Measurements from ENCODE around the gene GNG11. TPM values are rescaled to one million over a fixed set of nuclear protein-coding genes. Genes with fewer than 3 reads are reported as not detected.
"Not testable (repeated sequence)": the region's sequence is repeated elsewhere in the genome, so short reads cannot be mapped to it uniquely, and the experiment has no call there.

GNG11 gene
- total and polyA plus RNA-seq, 8 donors: 2.0 to 37.9 (median 24.2) TPM

DNA sequence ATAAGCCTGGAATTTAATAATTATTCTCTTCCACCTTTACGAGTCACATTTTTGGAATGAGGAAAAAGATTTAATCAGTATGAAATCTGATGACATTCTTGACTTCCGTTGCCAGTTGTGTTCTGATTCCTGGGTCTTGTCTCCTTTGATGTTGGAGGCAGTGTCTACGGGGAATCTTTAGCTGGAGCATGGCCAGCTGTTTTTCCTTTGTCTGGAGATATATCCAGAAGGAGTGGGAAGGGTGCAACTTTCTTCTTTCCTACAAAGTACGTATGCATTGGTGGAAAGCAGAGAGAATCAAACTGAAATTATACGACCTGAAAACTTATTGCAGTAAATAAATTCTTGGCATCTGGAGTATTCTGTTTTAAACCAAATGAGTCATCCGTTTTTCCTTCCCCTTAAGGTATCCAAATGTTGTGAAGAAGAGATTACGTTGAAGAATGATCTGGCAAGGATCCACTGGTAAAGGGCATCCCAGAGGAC is 6.9 kb upstream of the GNG11 start:
- no peaks in the 10 kb centered on the region for H3K27me3 ChIP-seq
- peak overlapping the region in 3 of 5 donors; percentile 18 to 61 (median 59) for H3K27ac ChIP-seq

DNA sequence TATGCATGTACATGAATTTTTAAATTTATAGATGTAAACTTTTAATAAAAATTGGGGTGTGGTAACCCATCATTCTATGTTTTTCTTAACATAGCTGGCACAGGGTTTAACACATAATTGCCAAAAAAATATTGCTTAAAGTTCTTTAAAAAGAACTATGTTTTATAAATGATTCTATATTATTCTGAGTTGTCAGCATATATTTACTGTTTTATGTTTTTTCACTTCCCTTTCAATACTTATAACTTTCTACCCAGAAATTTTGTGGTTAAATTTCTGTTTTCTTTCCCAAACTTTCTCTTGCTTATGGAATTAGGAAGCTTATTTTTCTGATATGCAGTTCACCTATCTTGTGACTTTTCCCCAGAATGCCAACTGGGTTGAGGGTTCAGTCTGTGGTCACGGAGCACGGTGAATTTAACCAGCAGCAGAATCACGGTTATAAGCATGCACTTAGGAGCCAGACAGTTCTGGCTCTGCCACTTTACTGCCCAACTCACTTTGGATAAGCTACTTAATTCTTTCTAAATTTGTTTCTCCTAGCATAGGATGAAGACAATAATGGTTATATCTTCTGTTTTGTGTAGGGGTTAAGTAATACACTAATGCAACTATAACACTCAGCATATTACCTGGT is 6.2 kb upstream of the GNG11 start:
- H3K27me3 ChIP-seq; DNase-seq; H3K9me3 ChIP-seq; H3K4me1 ChIP-seq; H3K36me3 ChIP-seq; intact Hi-C loops (cut with DNase I; ENCODE audit: low total_unique reads); H3K4me3 ChIP-seq: not testable (repeated sequence)
- 49 to 88% (median 78%) methylated on average over 2 to 3 of the region's 3 CpGs for WGBS, 5 donors
- H3K27ac ChIP-seq: peak overlapping the region in 1 of 5 donors; percentile 59

More for the DNA sequence above, 6.9 kb upstream of the GNG11 start:
- no peaks in the 10 kb centered on the region for H3K9me3 ChIP-seq
- H3K4me3 ChIP-seq: no peak overlapping the region
- DNase-seq: peak in 1 of 2 donors; percentile 24
- peaks cover 0 to 11% (median 3%) of the 10 kb centered on the region in 4 donors for H3K4me1 ChIP-seq
- no peaks in the 10 kb centered on the region for H3K36me3 ChIP-seq
- TF ChIP-seq POLR2A (IDR thresholded peaks at IDR 0.05) (no peak), EP300 (IDR thresholded peaks at IDR 0.05) (no peak), POLR2AphosphoS5 (IDR thresholded peaks at IDR 0.05) (no peak)
- TF ChIP-seq, protein P1, sequence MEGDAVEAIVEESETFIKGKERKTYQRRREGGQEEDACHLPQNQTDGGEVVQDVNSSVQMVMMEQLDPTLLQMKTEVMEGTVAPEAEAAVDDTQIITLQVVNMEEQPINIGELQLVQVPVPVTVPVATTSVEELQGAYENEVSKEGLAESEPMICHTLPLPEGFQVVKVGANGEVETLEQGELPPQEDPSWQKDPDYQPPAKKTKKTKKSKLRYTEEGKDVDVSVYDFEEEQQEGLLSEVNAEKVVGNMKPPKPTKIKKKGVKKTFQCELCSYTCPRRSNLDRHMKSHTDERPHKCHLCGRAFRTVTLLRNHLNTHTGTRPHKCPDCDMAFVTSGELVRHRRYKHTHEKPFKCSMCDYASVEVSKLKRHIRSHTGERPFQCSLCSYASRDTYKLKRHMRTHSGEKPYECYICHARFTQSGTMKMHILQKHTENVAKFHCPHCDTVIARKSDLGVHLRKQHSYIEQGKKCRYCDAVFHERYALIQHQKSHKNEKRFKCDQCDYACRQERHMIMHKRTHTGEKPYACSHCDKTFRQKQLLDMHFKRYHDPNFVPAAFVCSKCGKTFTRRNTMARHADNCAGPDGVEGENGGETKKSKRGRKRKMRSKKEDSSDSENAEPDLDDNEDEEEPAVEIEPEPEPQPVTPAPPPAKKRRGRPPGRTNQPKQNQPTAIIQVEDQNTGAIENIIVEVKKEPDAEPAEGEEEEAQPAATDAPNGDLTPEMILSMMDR (IDR thresholded peaks at IDR 0.05): no peak
- intact Hi-C loops (cut with DNase I; ENCODE audit: low total_unique reads): no loop called here
- 40 to 57% (median 54%) methylated on average over 7 of the region's 7 CpGs for WGBS, 5 donors

DNA sequence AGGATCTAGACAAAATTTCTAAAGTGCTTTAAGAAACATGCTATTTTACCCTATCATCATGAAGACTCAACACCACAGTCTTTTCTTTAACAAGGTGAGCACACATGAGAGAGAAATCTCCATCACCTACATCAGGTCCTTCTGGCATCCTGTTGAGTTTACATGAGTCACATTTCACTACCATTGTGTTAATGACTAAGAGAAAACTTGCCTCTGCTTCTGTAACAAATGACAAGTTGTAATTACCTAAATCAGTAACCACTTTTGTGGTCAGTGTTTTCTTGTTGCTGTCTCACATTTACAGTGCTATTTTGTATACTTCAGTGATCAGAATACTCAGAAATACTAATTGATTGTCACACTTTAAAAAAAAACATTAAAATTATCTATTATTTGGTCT is 5.6 kb upstream of the GNG11 start:
- intact Hi-C loops (cut with DNase I; ENCODE audit: low total_unique reads); H3K4me3 ChIP-seq; H3K36me3 ChIP-seq; H3K4me1 ChIP-seq; H3K9me3 ChIP-seq; H3K27me3 ChIP-seq; DNase-seq: not testable (repeated sequence)
- H3K27ac ChIP-seq: peak overlapping the region in 1 of 5 donors; percentile 49

DNA sequence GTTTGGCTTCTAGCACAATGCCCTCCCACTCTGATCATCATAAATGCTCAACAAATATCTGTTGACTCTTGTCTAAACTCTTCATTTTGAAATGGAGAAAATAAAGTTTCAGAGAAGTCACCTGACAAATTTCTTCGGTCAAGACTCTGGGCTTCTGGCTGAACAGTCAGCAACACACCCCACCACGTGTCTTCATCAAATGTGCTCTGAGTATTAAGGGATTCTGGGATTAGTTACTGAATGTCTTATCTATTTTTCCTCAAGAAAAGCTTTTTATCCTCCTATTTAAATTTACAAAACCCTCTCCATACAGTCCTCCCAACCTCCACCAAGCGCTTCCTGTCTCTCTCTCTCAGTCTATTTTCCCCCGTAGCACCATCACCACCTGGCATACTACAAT is 5.2 kb upstream of the GNG11 start:
- H3K4me3 ChIP-seq; H3K27ac ChIP-seq; H3K27me3 ChIP-seq; DNase-seq; H3K9me3 ChIP-seq; intact Hi-C loops (cut with DNase I; ENCODE audit: low total_unique reads); H3K36me3 ChIP-seq: not testable (repeated sequence)
- H3K4me1 ChIP-seq: peaks cover 4 to 12% (median 7%) of the 10 kb centered on the region in 4 donors
- 60 to 73% (median 73%) methylated on average over 4 of the region's 4 CpGs for WGBS, 5 donors

DNA sequence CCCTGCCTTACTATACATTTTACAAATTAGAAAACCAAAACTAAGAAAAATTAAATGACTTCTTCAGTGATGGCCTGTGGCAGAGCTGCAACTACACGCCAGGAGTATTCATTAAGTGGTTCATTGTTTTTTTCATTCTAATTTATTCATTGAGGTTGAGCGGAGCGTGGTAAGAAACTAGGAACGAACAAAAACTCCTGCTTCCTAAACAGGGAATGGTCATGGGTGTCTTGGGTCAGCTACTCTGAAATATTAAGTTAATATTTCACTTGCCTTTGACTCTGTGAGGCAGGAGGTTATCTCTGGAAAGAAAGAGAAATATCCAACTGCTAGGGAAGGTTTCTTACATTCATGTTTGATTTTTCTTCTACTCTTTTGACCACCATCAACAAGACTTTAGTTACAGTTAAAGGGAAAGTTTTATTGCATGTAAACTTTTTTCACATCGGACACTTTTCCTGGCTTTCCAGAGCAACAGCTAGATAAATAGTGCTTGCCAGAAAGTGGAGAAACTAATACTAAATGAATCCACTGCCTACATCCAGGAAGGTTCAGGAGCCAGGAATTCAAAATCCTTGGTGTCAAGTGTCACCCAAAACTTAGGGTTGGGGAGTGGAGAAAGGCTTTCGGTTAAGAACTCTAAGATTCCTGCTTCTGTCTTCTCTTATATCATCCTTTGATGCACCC is 896 bp upstream of the GNG11 start:
- intact Hi-C loops (cut with DNase I; ENCODE audit: low total_unique reads): no loop called here
- H3K27me3 ChIP-seq: peaks cover 0 to 4% (median 0%) of the 10 kb centered on the region in 3 donors
- peaks cover 4 to 26% (median 16%) of the 10 kb centered on the region in 4 donors for H3K4me1 ChIP-seq
- H3K36me3 ChIP-seq: no peaks in the 10 kb centered on the region
- WGBS, 5 donors: 42 to 55% (median 50%) methylated on average over 6 of the region's 6 CpGs
- no peaks in the 10 kb centered on the region for H3K9me3 ChIP-seq
- TF ChIP-seq, protein P1 (IDR thresholded peaks at IDR 0.05): no peak
- TF ChIP-seq POLR2AphosphoS5 (IDR thresholded peaks at IDR 0.05): no peak
- no peak for TF ChIP-seq POLR2A (IDR thresholded peaks at IDR 0.05)
- no peak for TF ChIP-seq EP300 (IDR thresholded peaks at IDR 0.05)
- H3K4me3 ChIP-seq: peak overlapping the region in 3 of 4 donors; percentile 51 to 63 (median 57)
- no peak for DNase-seq
- H3K27ac ChIP-seq: peak overlapping the region in 4 of 5 donors; percentile 73 to 90 (median 86)

DNA sequence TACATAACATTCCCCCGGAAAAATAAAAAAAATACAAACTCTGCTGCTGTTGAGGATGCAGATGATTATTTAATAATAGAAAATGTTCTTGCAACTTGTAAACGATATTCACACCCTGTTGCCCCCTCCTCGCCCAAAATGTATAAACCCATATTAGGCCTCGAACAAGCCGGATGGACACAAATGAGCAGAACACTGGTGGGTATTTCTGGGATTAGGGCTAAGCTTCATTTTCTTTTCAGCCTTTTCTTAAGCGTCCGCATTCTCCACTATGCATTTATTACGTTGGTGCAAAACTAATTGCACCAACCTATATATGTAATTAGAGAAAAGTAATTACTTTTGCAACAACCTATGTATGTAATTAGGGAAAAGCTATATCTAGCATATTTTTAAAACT is 349 bp upstream of the GNG11 start:
- 49 to 70% (median 60%) methylated on average over 8 of the region's 8 CpGs for WGBS, 5 donors
- Histone ChIP-seq H3K27ac (peak overlapping the region; percentile 13 to 90 (median 85)), H3K36me3 (peaks cover 0 to under 1% (median 0%) of the 10 kb centered on the region in 4 donors), H3K4me3 (peak overlapping the region; percentile 51 to 63 (median 56)), H3K27me3 (peaks cover 0 to 4% (median 0%) of the 10 kb centered on the region in 3 donors), H3K9me3 (no peaks in the 10 kb centered on the region), H3K4me1 (peaks cover 4 to 26% (median 16%) of the 10 kb centered on the region in 4 donors)
- intact Hi-C loops (cut with DNase I; ENCODE audit: low total_unique reads): no loop called here
- DNase-seq: peak in 1 of 2 donors; percentile 17
- TF ChIP-seq POLR2AphosphoS5 (IDR thresholded peaks at IDR 0.05): no peak
- TF ChIP-seq, protein P1 (IDR thresholded peaks at IDR 0.05): no peak
- TF ChIP-seq EP300 (IDR thresholded peaks at IDR 0.05): no peak
- no peak for TF ChIP-seq POLR2A (IDR thresholded peaks at IDR 0.05)
